ENCODE data around the gene USP13. TPM values are rescaled to one million over a fixed set of nuclear protein-coding genes. Genes with fewer than 3 reads are reported as not detected.

Gene USP13
- total RNA-seq: 3.6 TPM
- polyA plus RNA-seq: 1.8 TPM
- long read RNA-seq, donor 1: 0 reads
- long read RNA-seq, donor 2: 0 reads
- long read RNA-seq, donor 3: 0 reads
- long read RNA-seq, donor 4: 0 reads
- long read RNA-seq, donor 5, full-length matches to known transcripts: 2 of 2 reads
- long read RNA-seq, donor 5, partial matches to known transcripts: 0 of 2 reads
- long read RNA-seq, donor 5, other reads (novel, unspliced or antisense): 0 of 2 reads
- long read RNA-seq, donor 6: 0 reads
- long read RNA-seq, donor 7: 0 reads
- long read RNA-seq, donor 8, full-length matches to known transcripts: 1 of 1 reads
- long read RNA-seq, donor 8, partial matches to known transcripts: 0 of 1 reads
- long read RNA-seq, donor 8, other reads (novel, unspliced or antisense): 0 of 1 reads
- long read RNA-seq, donor 9: 0 reads
- long read RNA-seq, donor 10: 0 reads

- Histone ChIP-seq H3K4me1 (ENCODE audit: control insufficient read depth in 2 of 2, insufficient read depth in 2 of 2, low read length in 2 of 2) (peaks cover 2 to 18% of the 10 kb centered on the region in 2 donors), H3K27ac (ENCODE audit: low read depth in 1 of 2, low read length in 1 of 2) (peak within 1 kb of the TSS; percentile 87 to 94), H3K9me3 (ENCODE audit: control insufficient read depth in 2 of 2, insufficient read depth in 1 of 2, low read length in 1 of 2) (no peaks in the 10 kb centered on the region), H3K36me3 (ENCODE audit: control insufficient read depth in 2 of 2, insufficient read depth in 2 of 2, low read length in 1 of 2) (no peaks in the 10 kb centered on the region), H3K4me3 (ENCODE audit: low read length in 2 of 2) (peak within 1 kb of the TSS; percentile 78 to 89), H3K27me3 (ENCODE audit: control insufficient read depth in 2 of 2, insufficient read depth in 1 of 2, low read length in 1 of 2) (peaks cover 0 to 10% of the 10 kb centered on the region in 2 donors)
- DNase-seq (ENCODE audit: low read depth in 6 of 9, low spot score in 9 of 9): peak in 8 of 9 donors; percentile 34 to 80 (median 45)
- WGBS: under 1% methylated on average over 55 of the region's 56 CpGs
These were observed at the start of gene USP13 for GRCh38 chr3:179652447-179653095. Gene USP13, plus strand, starts transcription at chr3:179653040. Its CDS starts 186 bp downstream, at chr3:179653226.

DNA sequence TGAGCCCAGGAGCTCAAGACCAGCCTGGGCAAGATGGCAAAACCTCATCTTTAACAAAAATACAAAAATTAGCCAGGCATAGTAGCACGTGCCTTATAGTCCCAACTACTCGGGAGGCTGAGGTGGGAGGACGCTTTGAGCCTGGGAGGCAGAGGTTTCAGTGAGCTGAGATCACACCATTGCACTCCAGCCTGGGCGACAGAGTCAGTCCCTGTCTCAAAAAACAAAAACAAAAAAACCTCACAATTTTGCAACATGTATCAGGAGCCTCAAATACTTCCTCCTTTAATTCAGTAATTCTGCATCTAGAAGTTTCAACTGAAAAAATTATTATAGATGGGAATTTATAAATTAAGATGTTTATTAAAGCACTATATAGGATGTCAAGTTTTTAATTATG lies 49.5 kb upstream of the USP13 start:
- H3K36me3 ChIP-seq (ENCODE audit: control insufficient read depth in 2 of 2, insufficient read depth in 2 of 2, low read length in 1 of 2): peaks cover 16 to 32% of the 10 kb centered on the region in 2 donors
- DNase-seq (ENCODE audit: low read depth in 6 of 9, low spot score in 9 of 9): no peak
- WGBS: 92% methylated on average over 4 of the region's 4 CpGs
- H3K27ac ChIP-seq (ENCODE audit: low read depth in 1 of 2, low read length in 1 of 2): no peak overlapping the region
- H3K9me3 ChIP-seq (ENCODE audit: control insufficient read depth in 2 of 2, insufficient read depth in 1 of 2, low read length in 1 of 2): no peaks in the 10 kb centered on the region
- H3K27me3 ChIP-seq (ENCODE audit: control insufficient read depth in 2 of 2, insufficient read depth in 1 of 2, low read length in 1 of 2): no peaks in the 10 kb centered on the region
- no peak overlapping the region for H3K4me3 ChIP-seq (ENCODE audit: low read length in 2 of 2)
- peaks cover 0 to 8% of the 10 kb centered on the region in 2 donors for H3K4me1 ChIP-seq (ENCODE audit: control insufficient read depth in 2 of 2, insufficient read depth in 2 of 2, low read length in 2 of 2)

DNA sequence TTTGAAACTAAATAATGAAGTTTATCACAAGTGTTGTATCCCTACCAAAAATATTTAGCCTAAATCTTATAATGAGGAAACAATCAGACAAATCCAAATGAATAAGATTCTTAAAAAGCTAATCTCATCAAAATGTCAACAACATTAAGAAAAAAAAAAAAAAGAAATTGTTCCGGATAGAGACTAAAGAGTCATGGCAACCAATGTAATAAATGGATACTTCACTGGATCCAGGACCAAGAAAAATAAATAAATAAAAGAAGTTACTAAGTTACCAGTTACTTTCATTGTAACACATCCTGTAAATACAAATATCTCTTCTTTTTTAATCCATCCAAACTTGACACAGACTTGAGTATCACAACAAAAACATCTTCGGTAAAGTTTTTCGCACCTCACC lies 49.0 kb upstream of the USP13 start:
- no peak for DNase-seq (ENCODE audit: low read depth in 6 of 9, low spot score in 9 of 9)
- H3K9me3 ChIP-seq (ENCODE audit: control insufficient read depth in 2 of 2, insufficient read depth in 1 of 2, low read length in 1 of 2): no peaks in the 10 kb centered on the region
- H3K4me3 ChIP-seq (ENCODE audit: low read length in 2 of 2): peak overlapping the region; percentile 66 to 90
- 4% methylated on average over 3 of the region's 3 CpGs for WGBS
- peaks cover 11 to 26% of the 10 kb centered on the region in 2 donors for H3K36me3 ChIP-seq (ENCODE audit: control insufficient read depth in 2 of 2, insufficient read depth in 2 of 2, low read length in 1 of 2)
- peaks cover 0 to 8% of the 10 kb centered on the region in 2 donors for H3K4me1 ChIP-seq (ENCODE audit: control insufficient read depth in 2 of 2, insufficient read depth in 2 of 2, low read length in 2 of 2)
- H3K27ac ChIP-seq (ENCODE audit: low read depth in 1 of 2, low read length in 1 of 2): peak overlapping the region in 1 of 2 donors; percentile 92
- H3K27me3 ChIP-seq (ENCODE audit: control insufficient read depth in 2 of 2, insufficient read depth in 1 of 2, low read length in 1 of 2): no peaks in the 10 kb centered on the region

DNA sequence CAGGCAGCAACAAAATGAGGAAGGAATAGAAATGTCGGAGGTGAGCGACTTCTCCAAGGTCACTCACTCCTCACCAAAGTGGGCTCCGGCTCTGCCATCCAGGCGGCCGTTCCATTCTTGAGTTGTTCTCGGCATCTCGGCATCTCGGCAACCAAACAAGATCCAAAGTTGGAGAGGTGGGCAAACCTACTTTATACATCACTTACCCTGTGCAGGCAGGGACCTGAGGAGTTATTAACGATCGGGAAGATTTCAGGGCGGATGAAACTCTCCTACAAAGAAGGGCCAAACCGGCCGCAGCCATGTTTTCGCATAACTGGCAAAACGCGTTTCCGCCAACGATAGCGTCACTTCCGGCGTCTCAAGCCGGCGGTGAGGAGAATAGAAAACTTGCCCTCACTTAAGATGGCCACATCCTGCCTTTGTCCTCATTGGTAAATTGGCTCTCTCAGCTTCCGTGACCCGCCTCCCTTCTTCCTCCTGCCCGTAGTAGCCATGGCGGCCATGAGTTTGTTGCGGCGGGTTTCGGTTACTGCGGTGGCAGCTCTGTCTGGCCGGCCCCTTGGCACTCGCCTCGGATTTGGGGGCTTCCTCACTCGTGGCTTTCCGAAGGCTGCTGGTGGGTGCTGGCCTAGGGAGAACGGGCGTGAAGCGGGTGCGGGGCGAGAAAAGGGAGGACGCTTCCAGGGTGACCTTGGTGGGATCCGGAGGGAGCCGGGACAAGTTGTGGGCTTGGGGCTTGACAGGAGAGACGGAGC lies 48.3 kb upstream of the USP13 start, which contains the start of the genes MRPL47 and NDUFB5:
Gene MRPL47 (minus strand): TSS at position 318 of the 758 bp plus-strand sequence. CDS start 14 bp downstream, at position 304.
Gene NDUFB5 (plus strand): TSS at position 474 of the 758 bp plus-strand sequence. CDS start 22 bp downstream, at position 496.
- Histone ChIP-seq H3K4me1 (ENCODE audit: control insufficient read depth in 2 of 2, insufficient read depth in 2 of 2, low read length in 2 of 2) (peaks cover 0 to 14% of the 10 kb centered on the region in 2 donors), H3K27ac (ENCODE audit: low read depth in 1 of 2, low read length in 1 of 2) (peak within 1 kb of the TSS; percentile 92 to 93), H3K27me3 (ENCODE audit: control insufficient read depth in 2 of 2, insufficient read depth in 1 of 2, low read length in 1 of 2) (no peaks in the 10 kb centered on the region), H3K9me3 (ENCODE audit: control insufficient read depth in 2 of 2, insufficient read depth in 1 of 2, low read length in 1 of 2) (no peaks in the 10 kb centered on the region), H3K36me3 (ENCODE audit: control insufficient read depth in 2 of 2, insufficient read depth in 2 of 2, low read length in 1 of 2) (peaks cover 10 to 20% of the 10 kb centered on the region in 2 donors), H3K4me3 (ENCODE audit: low read length in 2 of 2) (peak within 1 kb of the TSS; percentile 66 to 90)
- WGBS: under 1% methylated on average over 45 of the region's 45 CpGs
- peak; percentile 88 to 99 (median 96) for DNase-seq (ENCODE audit: low read depth in 6 of 9, low spot score in 9 of 9)

DNA sequence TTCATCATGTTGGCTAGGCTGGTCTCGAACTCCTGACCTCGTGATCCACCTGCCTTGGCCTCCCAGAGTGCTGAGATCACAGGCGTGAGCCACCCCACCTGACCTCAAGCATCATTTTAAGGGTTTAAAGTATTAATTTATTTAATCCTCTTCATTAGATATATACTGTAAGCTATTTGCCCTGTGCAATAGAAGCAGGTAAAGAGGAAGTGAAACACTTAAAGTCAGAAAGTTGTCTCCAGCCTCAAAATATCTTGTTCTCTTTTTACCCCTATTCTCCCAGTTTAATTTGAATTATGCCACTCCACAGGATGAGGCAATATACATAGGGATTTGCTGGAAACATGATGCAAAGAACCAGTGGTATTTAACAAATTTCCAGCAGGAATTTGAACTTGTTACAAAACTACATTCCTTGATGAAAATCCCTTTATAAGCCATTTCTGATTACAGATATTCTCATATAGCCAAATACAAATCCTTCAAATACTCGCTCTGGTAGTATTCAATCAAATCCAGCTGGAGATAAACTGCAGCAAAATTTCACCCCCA lies 46.2 kb upstream of the USP13 start:
- peaks cover 0 to 14% of the 10 kb centered on the region in 2 donors for H3K4me1 ChIP-seq (ENCODE audit: control insufficient read depth in 2 of 2, insufficient read depth in 2 of 2, low read length in 2 of 2)
- no peaks in the 10 kb centered on the region for H3K9me3 ChIP-seq (ENCODE audit: control insufficient read depth in 2 of 2, insufficient read depth in 1 of 2, low read length in 1 of 2)
- H3K4me3 ChIP-seq (ENCODE audit: low read length in 2 of 2): no peak overlapping the region
- H3K36me3 ChIP-seq (ENCODE audit: control insufficient read depth in 2 of 2, insufficient read depth in 2 of 2, low read length in 1 of 2): peaks cover 0 to 12% of the 10 kb centered on the region in 2 donors
- 97% methylated on average over 4 of the region's 4 CpGs for WGBS
- no peak overlapping the region for H3K27ac ChIP-seq (ENCODE audit: low read depth in 1 of 2, low read length in 1 of 2)
- no peak for DNase-seq (ENCODE audit: low read depth in 6 of 9, low spot score in 9 of 9)
- H3K27me3 ChIP-seq (ENCODE audit: control insufficient read depth in 2 of 2, insufficient read depth in 1 of 2, low read length in 1 of 2): no peaks in the 10 kb centered on the region

- Histone ChIP-seq H3K9me3 (ENCODE audit: control insufficient read depth in 2 of 2, insufficient read depth in 1 of 2, low read length in 1 of 2) (no peaks in the 10 kb centered on the region), H3K4me3 (ENCODE audit: low read length in 2 of 2) (no peak overlapping the region), H3K27me3 (ENCODE audit: control insufficient read depth in 2 of 2, insufficient read depth in 1 of 2, low read length in 1 of 2) (no peaks in the 10 kb centered on the region), H3K36me3 (ENCODE audit: control insufficient read depth in 2 of 2, insufficient read depth in 2 of 2, low read length in 1 of 2) (peaks cover 0 to 12% of the 10 kb centered on the region in 2 donors), H3K27ac (ENCODE audit: low read depth in 1 of 2, low read length in 1 of 2) (peak overlapping the region; percentile 2 to 59), H3K4me1 (ENCODE audit: control insufficient read depth in 2 of 2, insufficient read depth in 2 of 2, low read length in 2 of 2) (peaks cover 0 to 10% of the 10 kb centered on the region in 2 donors)
- DNase-seq (ENCODE audit: low read depth in 6 of 9, low spot score in 9 of 9): peak in 3 of 9 donors; percentile 4 to 37 (median 13)
- 42% methylated on average over 6 of the region's 6 CpGs for WGBS
These were observed 43.7 kb upstream of the USP13 start for GRCh38 chr3:179608931-179609720.

GRCh38 chr3:179610066-179610465 lies 42.8 kb upstream of the USP13 start:
- Histone ChIP-seq H3K4me1 (ENCODE audit: control insufficient read depth in 2 of 2, insufficient read depth in 2 of 2, low read length in 2 of 2) (peaks cover 0 to 10% of the 10 kb centered on the region in 2 donors), H3K27ac (ENCODE audit: low read depth in 1 of 2, low read length in 1 of 2) (no peak overlapping the region), H3K9me3 (ENCODE audit: control insufficient read depth in 2 of 2, insufficient read depth in 1 of 2, low read length in 1 of 2) (no peaks in the 10 kb centered on the region), H3K27me3 (ENCODE audit: control insufficient read depth in 2 of 2, insufficient read depth in 1 of 2, low read length in 1 of 2) (no peaks in the 10 kb centered on the region), H3K36me3 (ENCODE audit: control insufficient read depth in 2 of 2, insufficient read depth in 2 of 2, low read length in 1 of 2) (peaks cover 0 to 12% of the 10 kb centered on the region in 2 donors), H3K4me3 (ENCODE audit: low read length in 2 of 2) (no peak overlapping the region)
- over 99% methylated on average over 4 of the region's 4 CpGs for WGBS
- no peak for DNase-seq (ENCODE audit: low read depth in 6 of 9, low spot score in 9 of 9)

- WGBS: 98% methylated on average over 2 of the region's 2 CpGs
- no peaks in the 10 kb centered on the region for H3K27me3 ChIP-seq (ENCODE audit: control insufficient read depth in 2 of 2, insufficient read depth in 1 of 2, low read length in 1 of 2)
- H3K36me3 ChIP-seq (ENCODE audit: control insufficient read depth in 2 of 2, insufficient read depth in 2 of 2, low read length in 1 of 2): peaks cover 3 to 24% of the 10 kb centered on the region in 2 donors
- peaks cover 0 to 5% of the 10 kb centered on the region in 2 donors for H3K4me1 ChIP-seq (ENCODE audit: control insufficient read depth in 2 of 2, insufficient read depth in 2 of 2, low read length in 2 of 2)
- no peak overlapping the region for H3K4me3 ChIP-seq (ENCODE audit: low read length in 2 of 2)
- no peaks in the 10 kb centered on the region for H3K9me3 ChIP-seq (ENCODE audit: control insufficient read depth in 2 of 2, insufficient read depth in 1 of 2, low read length in 1 of 2)
- DNase-seq (ENCODE audit: low read depth in 6 of 9, low spot score in 9 of 9): no peak
- H3K27ac ChIP-seq (ENCODE audit: low read depth in 1 of 2, low read length in 1 of 2): no peak overlapping the region
These were observed 39.0 kb upstream of the USP13 start for GRCh38 chr3:179613807-179614206.

Measured in thymus (tissue), 14 donors.